Measurements from ENCODE around the gene MALT1. TPM values are rescaled to one million over a fixed set of nuclear protein-coding genes. Genes with fewer than 3 reads are reported as not detected.

MALT1 gene
- total RNA-seq, 1 experiment from 2014 or later = 28.5 TPM

GRCh38 chr18:58777471-58777870 is 106.2 kb downstream of the MALT1 start:
- BruUV-seq (replicated peaks) = no TSS peak
- DNase-seq (ENCODE audit: unreplicated experiment) = no peak
- CTCF ChIA-PET = interaction anchor here (0.6 to 10.8 kb wide), 7 partner anchors 9 to 471 kb away, joined by 3 to 235 read pairs (median 4); no protein-coding TSS in a partner anchor
- POLR2A ChIA-PET = interaction anchor here (0.6 kb wide), 1 partner anchor 48 kb away, joined by 3 read pairs; no protein-coding TSS in a partner anchor
- no peaks in the 10 kb centered on the region for H3K36me3 Mint-ChIP-seq (ENCODE audit: insufficient read depth, unreplicated experiment)
- H3K4me3 Mint-ChIP-seq (ENCODE audit: unreplicated experiment) = no peak overlapping the region
- no peak overlapping the region for H3K27ac Mint-ChIP-seq (ENCODE audit: low read depth, unreplicated experiment)
- intact Hi-C loops (cut with micrococcal nuclease) = no loop called here
- no peaks in the 10 kb centered on the region for H3K27me3 Mint-ChIP-seq (ENCODE audit: insufficient read depth, unreplicated experiment)
- no peaks in the 10 kb centered on the region for H3K9me3 Mint-ChIP-seq (ENCODE audit: unreplicated experiment)
- H3K4me1 Mint-ChIP-seq (ENCODE audit: insufficient read depth, unreplicated experiment) = peaks cover 7% of the 10 kb centered on the region
- TF ChIP-seq CTCF (IDR thresholded peaks at IDR 0.05; ENCODE audit: unreplicated experiment) = no peak

- H3K27ac Mint-ChIP-seq (ENCODE audit: low read depth, unreplicated experiment) = peak overlapping the region; percentile 59
- no TSS peak for BruUV-seq (replicated peaks)
- H3K9me3 Mint-ChIP-seq (ENCODE audit: unreplicated experiment) = no peaks in the 10 kb centered on the region
- peak; percentile 4 for TF ChIP-seq CTCF (IDR thresholded peaks at IDR 0.05; ENCODE audit: unreplicated experiment)
- peaks cover 12% of the 10 kb centered on the region for H3K4me1 Mint-ChIP-seq (ENCODE audit: insufficient read depth, unreplicated experiment)
- no peak overlapping the region for H3K4me3 Mint-ChIP-seq (ENCODE audit: unreplicated experiment)
- intact Hi-C loops (cut with micrococcal nuclease) = no loop called here
- ChIA-PET POLR2A (interaction anchor here (1.3 kb wide), 1 partner anchor 71 kb away, joined by 3 read pairs; no protein-coding TSS in a partner anchor), CTCF (interaction anchor here (0.6 to 10.8 kb wide), 7 partner anchors 9 to 579 kb away, joined by 3 to 235 read pairs (median 4); partner anchors contain the start of gene LMAN1)
- H3K27me3 Mint-ChIP-seq (ENCODE audit: insufficient read depth, unreplicated experiment) = no peaks in the 10 kb centered on the region
- H3K36me3 Mint-ChIP-seq (ENCODE audit: insufficient read depth, unreplicated experiment) = no peaks in the 10 kb centered on the region
- DNase-seq (ENCODE audit: unreplicated experiment) = no peak
These were observed 108.3 kb downstream of the MALT1 start for GRCh38 chr18:58779529-58779928.

- intact Hi-C loops (cut with micrococcal nuclease) = loop anchor here (10.0 kb wide), 1 partner anchor 85 kb away; the partner anchor contains the start of gene ZNF532
- no peak overlapping the region for H3K27ac Mint-ChIP-seq (ENCODE audit: low read depth, unreplicated experiment)
- BruUV-seq (replicated peaks) = no TSS peak
- no peak overlapping the region for H3K4me3 Mint-ChIP-seq (ENCODE audit: unreplicated experiment)
- no peak for TF ChIP-seq CTCF (IDR thresholded peaks at IDR 0.05; ENCODE audit: unreplicated experiment)
- peaks cover 17% of the 10 kb centered on the region for H3K4me1 Mint-ChIP-seq (ENCODE audit: insufficient read depth, unreplicated experiment)
- H3K27me3 Mint-ChIP-seq (ENCODE audit: insufficient read depth, unreplicated experiment) = no peaks in the 10 kb centered on the region
- H3K36me3 Mint-ChIP-seq (ENCODE audit: insufficient read depth, unreplicated experiment) = no peaks in the 10 kb centered on the region
- ChIA-PET CTCF (interaction anchor here (0.6 to 10.8 kb wide), 8 partner anchors 9 to 579 kb away, joined by 3 to 235 read pairs (median 5); partner anchors contain the start of gene LMAN1), POLR2A (interaction anchor here (1.1 kb wide), 1 partner anchor 290 kb away, joined by 5 read pairs; no protein-coding TSS in a partner anchor)
- no peaks in the 10 kb centered on the region for H3K9me3 Mint-ChIP-seq (ENCODE audit: unreplicated experiment)
- no peak for DNase-seq (ENCODE audit: unreplicated experiment)
These were observed 108.8 kb downstream of the MALT1 start for GRCh38 chr18:58780045-58780444.

GRCh38 chr18:58781627-58782194 is 110.4 kb downstream of the MALT1 start:
- peak; percentile 87 for TF ChIP-seq CTCF (IDR thresholded peaks at IDR 0.05; ENCODE audit: unreplicated experiment)
- DNase-seq (ENCODE audit: unreplicated experiment) = peak; percentile 84
- Mint-ChIP-seq H3K27ac (ENCODE audit: low read depth, unreplicated experiment) (no peak overlapping the region), H3K36me3 (ENCODE audit: insufficient read depth, unreplicated experiment) (no peaks in the 10 kb centered on the region), H3K27me3 (ENCODE audit: insufficient read depth, unreplicated experiment) (no peaks in the 10 kb centered on the region), H3K9me3 (ENCODE audit: unreplicated experiment) (no peaks in the 10 kb centered on the region), H3K4me1 (ENCODE audit: insufficient read depth, unreplicated experiment) (peaks cover 24% of the 10 kb centered on the region), H3K4me3 (ENCODE audit: unreplicated experiment) (no peak overlapping the region)
- POLR2A ChIA-PET = interaction anchor here (0.9 to 1.3 kb wide), 2 partner anchors 13 to 226 kb away, joined by 3 read pairs; no protein-coding TSS in a partner anchor
- BruUV-seq (replicated peaks) = no TSS peak
- intact Hi-C loops (cut with micrococcal nuclease) = loop anchor here (1.0 to 10.0 kb wide), 3 partner anchors 83 to 289 kb away; partner anchors contain the start of gene ZNF532
- CTCF ChIA-PET = interaction anchor here (0.5 to 10.8 kb wide), 35 partner anchors 8 to 622 kb away, joined by 3 to 235 read pairs (median 4); no protein-coding TSS in a partner anchor
